Measurements from ENCODE around the gene TCEANC. TPM values are rescaled to one million over a fixed set of nuclear protein-coding genes. Genes with fewer than 3 reads are reported as not detected.

The TCEANC gene
- total and polyA plus RNA-seq, 2 donors from 2014 or later = 2.6 to 5.3 TPM

- DNase-seq = no peak
- no peak for TF ChIP-seq CTCF (IDR thresholded peaks at IDR 0.05; ENCODE audit: borderline replicate concordance, extremely low read depth, insufficient read depth)
- Histone ChIP-seq H3K9me3 (ENCODE audit: control insufficient read depth in 2 of 3, insufficient read depth in 1 of 3, low read length in 3 of 3) (no peaks in the 10 kb centered on the region), H3K4me3 (ENCODE audit: low read length in 3 of 3) (no peak overlapping the region), H3K4me1 (ENCODE audit: control insufficient read depth in 2 of 3, insufficient read depth in 2 of 3, low read depth in 1 of 3, low read length in 3 of 3) (peaks cover 0 to 18% (median 11%) of the 10 kb centered on the region in 3 donors), H3K27me3 (ENCODE audit: control insufficient read depth, insufficient read depth, low read length) (peaks cover 27% of the 10 kb centered on the region), H3K36me3 (ENCODE audit: control insufficient read depth in 2 of 3, insufficient read depth in 3 of 3, low read length in 3 of 3) (no peaks in the 10 kb centered on the region), H3K27ac (ENCODE audit: low read depth in 2 of 2, low read length in 2 of 2) (no peak overlapping the region), H3K9ac (ENCODE audit: low read length in 3 of 3) (no peak overlapping the region)
- intact Hi-C loops (cut with DNase I) = no loop called here
- no peak for FAIRE-seq
Observed at GRCh38 chrX:13694359-13694758, 41.4 kb downstream of the TCEANC start.

GRCh38 chrX:13694983-13695382 is 42.0 kb downstream of the TCEANC start:
- FAIRE-seq (no peak), DNase-seq (no peak)
- intact Hi-C loops (cut with DNase I) = no loop called here
- Histone ChIP-seq H3K9ac (ENCODE audit: low read length in 3 of 3) (no peak overlapping the region), H3K27me3 (ENCODE audit: control insufficient read depth, insufficient read depth, low read length) (peaks cover 23% of the 10 kb centered on the region), H3K4me3 (ENCODE audit: low read length in 3 of 3) (no peak overlapping the region), H3K4me1 (ENCODE audit: control insufficient read depth in 2 of 3, insufficient read depth in 2 of 3, low read depth in 1 of 3, low read length in 3 of 3) (peaks cover 0 to 18% (median 11%) of the 10 kb centered on the region in 3 donors), H3K36me3 (ENCODE audit: control insufficient read depth in 2 of 3, insufficient read depth in 3 of 3, low read length in 3 of 3) (no peaks in the 10 kb centered on the region), H3K27ac (ENCODE audit: low read depth in 2 of 2, low read length in 2 of 2) (no peak overlapping the region), H3K9me3 (ENCODE audit: control insufficient read depth in 2 of 3, insufficient read depth in 1 of 3, low read length in 3 of 3) (no peaks in the 10 kb centered on the region)
- no peak for TF ChIP-seq CTCF (IDR thresholded peaks at IDR 0.05; ENCODE audit: borderline replicate concordance, extremely low read depth, insufficient read depth)

GRCh38 chrX:13695601-13696115 is 42.7 kb downstream of the TCEANC start:
- H3K27ac ChIP-seq (ENCODE audit: low read depth in 2 of 2, low read length in 2 of 2) = no peak overlapping the region
- FAIRE-seq = no peak
- H3K36me3 ChIP-seq (ENCODE audit: control insufficient read depth in 2 of 3, insufficient read depth in 3 of 3, low read length in 3 of 3) = no peaks in the 10 kb centered on the region

More at GRCh38 chrX:13695601-13696115, 42.7 kb downstream of the TCEANC start:
- Histone ChIP-seq H3K27me3 (ENCODE audit: control insufficient read depth, insufficient read depth, low read length) (peaks cover 17% of the 10 kb centered on the region), H3K9me3 (ENCODE audit: control insufficient read depth in 2 of 3, insufficient read depth in 1 of 3, low read length in 3 of 3) (no peaks in the 10 kb centered on the region), H3K4me3 (ENCODE audit: low read length in 3 of 3) (no peak overlapping the region), H3K9ac (ENCODE audit: low read length in 3 of 3) (no peak overlapping the region), H3K4me1 (ENCODE audit: control insufficient read depth in 2 of 3, insufficient read depth in 2 of 3, low read depth in 1 of 3, low read length in 3 of 3) (peaks cover 0 to 18% (median 11%) of the 10 kb centered on the region in 3 donors)
- no peak for DNase-seq
- no peak for TF ChIP-seq CTCF (IDR thresholded peaks at IDR 0.05; ENCODE audit: borderline replicate concordance, extremely low read depth, insufficient read depth)
- intact Hi-C loops (cut with DNase I) = no loop called here

All from kidney (tissue), 14 donors.